Smooth muscle cell (in vitro differentiated cells): ENCODE results near the gene GALNT13. TPM values are rescaled to one million over a fixed set of nuclear protein-coding genes. Genes with fewer than 3 reads are reported as not detected.

Source experiments
- DNase-seq: peaks from one replicate; lab custom pipeline; 2025; ENCODE audit not compliant: unreplicated experiment; lab: John Stamatoyannopoulos, UW
- H2AFZ ChIP-seq: fragments of 200-600 bp; sonication (generic); 2 replicates; pipeline ENCODE4 v1.6.0; 2016; ENCODE audit warnings: antibody characterized with exemption, low read depth, mild to moderate bottlenecking
- H3F3A ChIP-seq: fragments of 200-600 bp; sonication (generic); 2 replicates; pipeline ENCODE4 v1.6.0; 2017; ENCODE audit warnings: antibody characterized with exemption, low read depth
- H3K27ac ChIP-seq: fragments of 200-600 bp; sonication (generic); 2 replicates; pipeline ENCODE4 v1.5.1; 2016; ENCODE audit warnings: low read depth, mild to moderate bottlenecking
- H3K27me3 ChIP-seq: fragments of 200-600 bp; sonication (generic); 2 replicates; pipeline ENCODE4 v1.6.1; 2016; ENCODE audit warnings: low read depth, mild to moderate bottlenecking
- H3K36me3 ChIP-seq: fragments of 200-600 bp; sonication (generic); 2 replicates; pipeline ENCODE4 v1.5.1; 2016; ENCODE audit warnings: low read depth
- H3K4me1 ChIP-seq: fragments of 200-600 bp; sonication (generic); 2 replicates; pipeline ENCODE4 v1.5.1; 2016; ENCODE audit warnings: low read depth
- H3K4me2 ChIP-seq: fragments of 200-600 bp; sonication (generic); 2 replicates; pipeline ENCODE4 v1.6.0; 2016; ENCODE audit warnings: mild to moderate bottlenecking
- H3K4me3 ChIP-seq: fragments of 200-600 bp; sonication (generic); 2 replicates; pipeline ENCODE4 v1.5.1; 2016; ENCODE audit warnings: mild to moderate bottlenecking
- H3K79me2 ChIP-seq: fragments of 200-600 bp; sonication (generic); 2 replicates; pipeline ENCODE4 v1.6.0; 2016; ENCODE audit warnings: low read depth, mild to moderate bottlenecking
- H3K9ac ChIP-seq: fragments of 200-600 bp; sonication (generic); 2 replicates; pipeline ENCODE4 v1.6.0; 2016; ENCODE audit warnings: low read depth
- H3K9me3 ChIP-seq: fragments of 200-600 bp; sonication (generic); replicated peaks from 2 replicates; pipeline ENCODE4 v1.5.1; 2016; ENCODE audit warnings: low read depth
- H4K20me1 ChIP-seq: fragments of 200-600 bp; sonication (generic); 2 replicates; pipeline ENCODE4 v1.6.0; 2016; ENCODE audit warnings: low read depth
- WGBS: methylation state at CpG from one replicate; pipeline ENCODE4 v1.1.7; 2016; ENCODE audit warnings: low lambda C conversion rate; 5-methylcytosine and 5-hydroxymethylcytosine counted together
- polyA plus RNA-seq: library from polyadenylated mRNA; unstranded; fragments of >200 nt; fragmentation: Nextera tagmentation; extraction: Ambion mirVana; gene quantifications from 2 replicates; pipeline ENCODE4 v1.2.1, GENCODE V29; 2016
- total RNA-seq: library from RNA; depleted of rRNA; stranded (reverse); fragments of >200 nt; gene quantifications from 2 replicates; pipeline ENCODE4 v1.2.3, GENCODE V29; 2014
- TF ChIP-seq, protein P1 (sequence below): fragments of 200-600 bp; sonication (generic); IDR thresholded peaks from 2 replicates; pipeline ENCODE4 v1.5.1; 2017; ENCODE audit warnings: borderline replicate concordance, mild to moderate bottlenecking, antibody characterized with exemption; ENCODE audit not compliant: insufficient read depth, poor library complexity, severe bottlenecking

The GALNT13 gene
- total and polyA plus RNA-seq, 2 experiments from 2014 or later = 0.67 to 3.6 TPM

GRCh38 chr2:153891051-153891450 lies 19.3 kb downstream of the GALNT13 start:
- no peaks in the 10 kb centered on the region for H3K9me3 ChIP-seq
- H3F3A ChIP-seq = no peaks in the 10 kb centered on the region
- no peak overlapping the region for H3K9ac ChIP-seq
- H2AFZ ChIP-seq = no peak overlapping the region
- H3K4me1 ChIP-seq = no peaks in the 10 kb centered on the region
- H3K27me3 ChIP-seq = no peaks in the 10 kb centered on the region
- no peaks in the 10 kb centered on the region for H4K20me1 ChIP-seq
- TF ChIP-seq, protein P1, sequence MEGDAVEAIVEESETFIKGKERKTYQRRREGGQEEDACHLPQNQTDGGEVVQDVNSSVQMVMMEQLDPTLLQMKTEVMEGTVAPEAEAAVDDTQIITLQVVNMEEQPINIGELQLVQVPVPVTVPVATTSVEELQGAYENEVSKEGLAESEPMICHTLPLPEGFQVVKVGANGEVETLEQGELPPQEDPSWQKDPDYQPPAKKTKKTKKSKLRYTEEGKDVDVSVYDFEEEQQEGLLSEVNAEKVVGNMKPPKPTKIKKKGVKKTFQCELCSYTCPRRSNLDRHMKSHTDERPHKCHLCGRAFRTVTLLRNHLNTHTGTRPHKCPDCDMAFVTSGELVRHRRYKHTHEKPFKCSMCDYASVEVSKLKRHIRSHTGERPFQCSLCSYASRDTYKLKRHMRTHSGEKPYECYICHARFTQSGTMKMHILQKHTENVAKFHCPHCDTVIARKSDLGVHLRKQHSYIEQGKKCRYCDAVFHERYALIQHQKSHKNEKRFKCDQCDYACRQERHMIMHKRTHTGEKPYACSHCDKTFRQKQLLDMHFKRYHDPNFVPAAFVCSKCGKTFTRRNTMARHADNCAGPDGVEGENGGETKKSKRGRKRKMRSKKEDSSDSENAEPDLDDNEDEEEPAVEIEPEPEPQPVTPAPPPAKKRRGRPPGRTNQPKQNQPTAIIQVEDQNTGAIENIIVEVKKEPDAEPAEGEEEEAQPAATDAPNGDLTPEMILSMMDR = no peak
- H3K4me3 ChIP-seq = no peak overlapping the region
- H3K79me2 ChIP-seq = no peaks in the 10 kb centered on the region
- DNase-seq = no peak
- no peak overlapping the region for H3K4me2 ChIP-seq
- H3K36me3 ChIP-seq = no peaks in the 10 kb centered on the region
- no peak overlapping the region for H3K27ac ChIP-seq

GRCh38 chr2:153912798-153913396 lies 41.2 kb downstream of the GALNT13 start:
- Histone ChIP-seq H3K9me3 (no peaks in the 10 kb centered on the region), H3K27ac (no peak overlapping the region), H4K20me1 (no peaks in the 10 kb centered on the region), H3K4me2 (no peak overlapping the region), H3K4me3 (no peak overlapping the region), H3K9ac (no peak overlapping the region), H3F3A (no peaks in the 10 kb centered on the region), H3K36me3 (no peaks in the 10 kb centered on the region), H3K79me2 (no peaks in the 10 kb centered on the region), H2AFZ (no peak overlapping the region), H3K27me3 (no peaks in the 10 kb centered on the region), H3K4me1 (no peaks in the 10 kb centered on the region)
- DNase-seq = no peak
- TF ChIP-seq, protein P1 = no peak
- 94% methylated on average over 3 of the region's 3 CpGs for WGBS

DNA sequence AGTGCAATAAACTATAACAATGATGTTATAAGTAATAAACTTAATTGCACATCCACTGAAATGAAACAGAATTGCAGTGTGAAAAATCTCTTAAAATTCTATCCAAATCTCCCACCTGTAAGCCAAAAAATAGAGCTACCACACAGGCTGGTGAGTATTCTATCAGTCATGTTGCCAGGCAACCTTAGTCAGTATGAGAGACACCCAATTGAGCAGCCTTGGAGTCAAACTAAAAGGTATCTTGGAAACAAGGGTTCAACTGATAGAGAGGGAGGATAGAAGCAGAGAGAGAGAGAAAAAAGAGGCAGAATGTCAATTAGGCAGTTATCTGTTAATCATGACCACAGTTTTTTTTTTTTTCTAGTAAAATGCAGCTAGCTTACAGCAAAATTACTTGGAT lies 45.8 kb downstream of the GALNT13 start:
- Histone ChIP-seq H2AFZ (no peak overlapping the region), H3K9ac (no peak overlapping the region), H3K36me3 (no peaks in the 10 kb centered on the region), H3F3A (no peaks in the 10 kb centered on the region), H3K4me1 (no peaks in the 10 kb centered on the region), H3K4me3 (no peak overlapping the region), H3K27ac (no peak overlapping the region), H3K27me3 (no peaks in the 10 kb centered on the region), H3K9me3 (no peaks in the 10 kb centered on the region), H3K79me2 (no peaks in the 10 kb centered on the region), H3K4me2 (no peak overlapping the region), H4K20me1 (no peaks in the 10 kb centered on the region)
- no peak for DNase-seq
- TF ChIP-seq, protein P1 = no peak

GRCh38 chr2:153935511-153935910 lies 63.8 kb downstream of the GALNT13 start:
- H2AFZ ChIP-seq = no peak overlapping the region
- no peaks in the 10 kb centered on the region for H3K36me3 ChIP-seq
- no peaks in the 10 kb centered on the region for H4K20me1 ChIP-seq
- TF ChIP-seq, protein P1 = no peak
- H3K27ac ChIP-seq = no peak overlapping the region
- no peak overlapping the region for H3K4me2 ChIP-seq
- no peaks in the 10 kb centered on the region for H3K4me1 ChIP-seq
- H3K79me2 ChIP-seq = no peaks in the 10 kb centered on the region
- H3F3A ChIP-seq = no peaks in the 10 kb centered on the region
- H3K9ac ChIP-seq = no peak overlapping the region
- H3K9me3 ChIP-seq = no peaks in the 10 kb centered on the region
- H3K27me3 ChIP-seq = no peaks in the 10 kb centered on the region
- DNase-seq = no peak
- no peak overlapping the region for H3K4me3 ChIP-seq
